B cell (primary cell): ENCODE data around the gene CCHCR1. TPM values are rescaled to one million over a fixed set of nuclear protein-coding genes. Genes with fewer than 3 reads are reported as not detected.

ENCODE experiments used
- ATAC-seq: fragments of 200-7000 bp; cut with Tn5 transposase; one replicate; pipeline ENCODE4 v1.10.0; 2021; ENCODE audit warnings: low read depth, mild to moderate bottlenecking, moderate number of reproducible peaks, moderate library complexity
- CTCF ChIA-PET: fragments of 350-600 bp; sonication (Branson Sonifier 250); formaldehyde crosslinking; loops from one replicate; lab custom pipeline; 2021; ENCODE audit warnings: antibody characterized with exemption, inconsistent platforms; lab: Charles Lee
- POLR2A ChIA-PET: fragments of 350-600 bp; sonication (Branson Sonifier 250); formaldehyde crosslinking; loops from one replicate; lab custom pipeline; 2021; ENCODE audit warnings: antibody characterized with exemption; lab: Charles Lee
- DNase-seq: peaks from one replicate; pipeline ENCODE4 v3.0.0; 2013
- H2AFZ ChIP-seq: 2 replicates; pipeline ENCODE4 v1.6.1; 2012; ENCODE audit warnings: mild to moderate bottlenecking, low read depth, low read length; ENCODE audit not compliant: insufficient read depth, poor library complexity, severe bottlenecking
- H3K27ac ChIP-seq, 2 donors: 1 replicate in 1 of 2; 2 replicates in 1 of 2; pipeline ENCODE4 v1.5.1; 2012 to 2013; ENCODE audit warnings: low read length in 2 of 2, mild to moderate bottlenecking in 2 of 2, moderate library complexity in 1 of 2
- H3K27me3 ChIP-seq, 4 experiments: fragments of 200-600 bp in 1 of 4; sonication (generic) in 1 of 4; replicated peaks in 1 of 4; 1 replicate in 2 of 4; 2 replicates in 2 of 4; pipeline versions ENCODE4 v1.6.1 to v1.7.0; 2013 to 2016; ENCODE audit warnings: low read length in 3 of 4, mild to moderate bottlenecking in 2 of 4, mixed read lengths in 1 of 4, moderate library complexity in 1 of 4; ENCODE audit not compliant: insufficient read depth in 4 of 4, control insufficient read depth in 3 of 4; ENCODE audit errors: control extremely low read depth in 1 of 4
- H3K36me3 ChIP-seq, 2 experiments: replicated peaks in 1 of 2; 1 replicate in 1 of 2; 2 replicates in 1 of 2; pipeline versions ENCODE4 v1.6.1 to v1.7.1; 2013; ENCODE audit warnings: low read length in 1 of 2; ENCODE audit not compliant: insufficient read depth in 2 of 2, control insufficient read depth in 1 of 2; ENCODE audit errors: control extremely low read depth in 1 of 2, extremely low read depth in 1 of 2
- H3K4me1 ChIP-seq, 2 donors: fragments of 200-600 bp in 1 of 2; sonication (generic) in 1 of 2; 1 replicate in 1 of 2; 2 replicates in 1 of 2; pipeline versions ENCODE4 v1.5.1 to v1.6.1; 2013 to 2017; ENCODE audit warnings: low read length in 2 of 2; ENCODE audit not compliant: control insufficient read depth in 2 of 2, insufficient read depth in 2 of 2
- H3K4me2 ChIP-seq: replicated peaks from 2 replicates; pipeline ENCODE3; 2012; ENCODE audit warnings: mild to moderate bottlenecking, low read depth, low read length; ENCODE audit not compliant: poor library complexity, severe bottlenecking
- H3K4me3 ChIP-seq, 5 experiments: fragments of 200-600 bp in 1 of 5; sonication (generic) in 1 of 5; 1 replicate in 3 of 5; 2 replicates in 2 of 5; pipeline versions ENCODE4 v1.5.1 to v1.7.0; 2011 to 2016; ENCODE audit warnings: low read length in 4 of 5, mild to moderate bottlenecking in 4 of 5, low read depth in 2 of 5, control low read depth in 1 of 5, moderate library complexity in 1 of 5; ENCODE audit not compliant: insufficient read depth in 1 of 5; ENCODE audit errors: control extremely low read depth in 1 of 5, extremely low read depth in 1 of 5
- H3K79me2 ChIP-seq: fragments of 200-600 bp; sonication (generic); one replicate; pipeline ENCODE4 v1.6.0; 2016; ENCODE audit warnings: low read length; ENCODE audit not compliant: control insufficient read depth, insufficient read depth
- H3K9ac ChIP-seq: fragments of 200-600 bp; sonication (generic); 2 replicates; pipeline ENCODE4 v1.6.1; 2017; ENCODE audit warnings: mild to moderate bottlenecking, low read length, moderate library complexity
- H3K9me3 ChIP-seq, 3 donors: one replicate each; pipeline versions ENCODE4 v1.6.1 to v1.7.1; 2013; ENCODE audit warnings: low read length in 2 of 3; ENCODE audit not compliant: control insufficient read depth in 2 of 3, insufficient read depth in 1 of 3; ENCODE audit errors: control extremely low read depth in 1 of 3
- H4K20me1 ChIP-seq: 2 replicates; pipeline ENCODE4 v1.6.0; 2012; ENCODE audit warnings: mild to moderate bottlenecking, low read length; ENCODE audit not compliant: insufficient read depth, control insufficient read depth, poor library complexity, severe bottlenecking
- H3K27ac Mint-ChIP-seq: one replicate; pipeline ENCODE4 v1.8.0; 2021; ENCODE audit warnings: mixed read lengths
- H3K27me3 Mint-ChIP-seq: one replicate; pipeline ENCODE4 v1.8.0; 2021; ENCODE audit warnings: mixed read lengths
- H3K4me1 Mint-ChIP-seq: one replicate; pipeline ENCODE4 v1.8.0; 2021; ENCODE audit warnings: mixed read lengths
- H3K4me3 Mint-ChIP-seq: one replicate; pipeline ENCODE4 v1.8.0; 2021; ENCODE audit warnings: mixed read lengths
- H3K9me3 Mint-ChIP-seq: one replicate; pipeline ENCODE4 v1.8.0; 2022; ENCODE audit warnings: mixed read lengths; ENCODE audit not compliant: insufficient read depth
- CTCF ChIP-seq: fragments of 200-600 bp; IDR thresholded peaks from one replicate; pipeline ENCODE4 v1.8.0; 2022; ENCODE audit warnings: antibody characterized with exemption, mild to moderate bottlenecking
- EZH2 ChIP-seq: IDR thresholded peaks from 2 replicates; pipeline ENCODE4 v1.6.1; 2012; ENCODE audit warnings: borderline replicate concordance, low read depth, mild to moderate bottlenecking, moderate library complexity, low read length; ENCODE audit not compliant: insufficient read depth, poor library complexity, severe bottlenecking
- WGBS: methylation state at CpG from one replicate; pipeline ENCODE4 v1.1.5; 2013; ENCODE audit warnings: missing lambda C conversion rate; ENCODE audit not compliant: insufficient coverage; 5-methylcytosine and 5-hydroxymethylcytosine counted together
- intact Hi-C: fragments of 100-400 bp; cut with micrococcal nuclease; formaldehyde crosslinking; loops from one replicate; pipeline ENCODE4 v1.10.0; 2022
- polyA plus RNA-seq: library from polyadenylated mRNA; depleted of rRNA; stranded (reverse); fragments of >200 nt; gene quantifications from 2 replicates; pipeline ENCODE4 v1.2.3, GENCODE V29; 2012
- total RNA-seq, 2 donors: library from RNA; stranded (reverse); fragments of 120-200 nt in 1 of 2; gene quantifications; 1 replicate in 1 of 2; 2 replicates in 1 of 2; pipeline versions ENCODE4 v1.2.3 to v1.2.4, GENCODE V29; 2013 to 2022

The CCHCR1 gene
- total and polyA plus RNA-seq, 2 donors (not counting 1 experiment from before 2014, with no cell fraction given) = 17.0 to 34.7 TPM

GRCh38 chr6:31158140-31158862 lies 699 bp upstream of the CCHCR1 start, which contains the start of gene TCF19:
TCF19 (plus strand) TSS chr6:31158589; CDS start chr6:31159470, 881 bp downstream.
- Histone ChIP-seq H4K20me1 (no peaks in the 10 kb centered on the region), H3K4me2 (peak within 1 kb of the TSS; percentile 86), H3K27me3 (no peaks in the 10 kb centered on the region), H3K36me3 (peaks cover 0 to 6% of the 10 kb centered on the region in 2 experiments), H3K9me3 (no peaks in the 10 kb centered on the region), H2AFZ (peak within 1 kb of the TSS; percentile 95), H3K4me1 (peaks cover 13 to 22% of the 10 kb centered on the region in 2 donors), H3K9ac (peak within 1 kb of the TSS; percentile 78), H3K27ac (peak within 1 kb of the TSS; percentile 53 to 77), H3K79me2 (peaks cover 5% of the 10 kb centered on the region), H3K4me3 (peak within 1 kb of the TSS; percentile 1 to 90 (median 88))
- H3K4me3 Mint-ChIP-seq = peak within 1 kb of the TSS; percentile 87
- ATAC-seq = peak; percentile 91
- H3K27ac Mint-ChIP-seq = peak within 1 kb of the TSS; percentile 73
- intact Hi-C loops = loop anchor here (1.0 to 10.0 kb wide), 8 partner anchors 21 to 542 kb away; partner anchors contain the start of genes HLA-B, HLA-C, MRPS18B and PPP1R10
- DNase-seq = peak; percentile 99
- ChIA-PET POLR2A (interaction anchor here (0.6 to 1.8 kb wide), 7 partner anchors 13 to 739 kb away, joined by 3 to 5 read pairs (median 3); partner anchors contain the start of gene EHMT2), CTCF (interaction anchor here (1.1 to 2.9 kb wide), 8 partner anchors 13 to 241 kb away, joined by 3 to 10 read pairs (median 4); no protein-coding TSS in a partner anchor)
- no peaks in the 10 kb centered on the region for H3K9me3 Mint-ChIP-seq
- H3K27me3 Mint-ChIP-seq = no peaks in the 10 kb centered on the region
- TF ChIP-seq EZH2 (no peak), CTCF (no peak)
- WGBS = under 1% methylated on average over 50 of the region's 65 CpGs
- H3K4me1 Mint-ChIP-seq = peaks cover 32% of the 10 kb centered on the region

- no peak for DNase-seq
- Histone ChIP-seq H3K9ac (no peak overlapping the region), H3K36me3 (peaks cover 0 to 6% of the 10 kb centered on the region in 2 experiments), H3K4me3 (no peak overlapping the region), H3K79me2 (peaks cover 5% of the 10 kb centered on the region), H3K4me2 (no peak overlapping the region), H4K20me1 (no peaks in the 10 kb centered on the region), H3K27me3 (no peaks in the 10 kb centered on the region), H3K9me3 (no peaks in the 10 kb centered on the region), H3K4me1 (peaks cover 13 to 22% of the 10 kb centered on the region in 2 donors), H3K27ac (no peak overlapping the region), H2AFZ (no peak overlapping the region)
- intact Hi-C loops = loop anchor here (10.0 kb wide), 1 partner anchor 308 kb away; no protein-coding TSS in a partner anchor
- ChIA-PET CTCF (no interaction called here), POLR2A (no interaction called here)
- ATAC-seq = no peak
- Mint-ChIP-seq H3K27me3 (no peaks in the 10 kb centered on the region), H3K9me3 (no peaks in the 10 kb centered on the region), H3K4me3 (peak overlapping the region; percentile 87), H3K4me1 (peaks cover 30% of the 10 kb centered on the region), H3K27ac (no peak overlapping the region)
- TF ChIP-seq CTCF = no peak
- no peak for TF ChIP-seq EZH2
- 93% methylated on average over 6 of the region's 7 CpGs for WGBS
Observed at GRCh38 chr6:31156641-31157040, 961 bp downstream of the CCHCR1 start.
